ENCODE results near the gene ADCY2.

The ADCY2 gene

GRCh38 chr5:7445068-7445467 is 49.1 kb downstream of the ADCY2 start:
- no peak for DNase-seq (ENCODE audit: low spot score)

DNA sequence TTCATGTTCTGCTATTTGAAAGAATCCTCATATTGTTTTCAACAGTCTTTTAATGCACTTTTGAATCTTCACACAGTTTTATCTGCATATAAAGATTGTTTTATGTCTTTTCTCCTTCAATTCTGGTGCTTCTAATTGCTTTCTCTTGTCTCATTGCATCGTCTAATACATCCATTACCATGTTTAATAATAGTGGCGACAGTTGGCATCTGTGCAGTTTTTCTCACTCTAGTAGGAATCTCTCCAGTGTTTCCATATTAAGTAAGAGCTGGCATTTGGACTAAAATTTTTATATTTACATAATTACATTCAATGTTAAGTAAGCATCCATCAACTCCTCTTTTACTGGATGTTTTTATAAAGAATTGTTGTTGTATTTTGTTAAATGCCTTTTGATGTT is 49.9 kb downstream of the ADCY2 start:
- no peak for DNase-seq (ENCODE audit: low spot score)

DNA sequence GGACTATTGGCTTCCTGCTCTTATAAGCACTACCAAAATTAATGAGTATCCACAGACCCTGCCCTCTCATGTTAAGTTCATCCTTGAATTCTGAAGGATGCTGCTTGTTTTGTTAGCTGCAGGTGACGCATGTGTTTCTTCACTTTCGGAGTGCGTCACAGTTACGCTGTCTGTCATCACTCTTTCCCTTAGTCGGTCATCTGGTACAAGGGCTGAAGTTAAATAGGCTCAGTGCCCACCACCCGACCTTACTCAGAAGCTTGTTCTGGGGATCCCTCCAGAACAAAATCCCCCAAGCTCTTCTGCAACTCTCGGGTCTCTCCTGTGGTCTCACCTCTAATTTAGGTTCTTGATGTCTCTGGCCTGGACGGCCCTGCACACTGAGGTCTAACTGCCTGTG is 51.0 kb downstream of the ADCY2 start:
- DNase-seq (ENCODE audit: low spot score) = no peak

- DNase-seq (ENCODE audit: low spot score) = no peak
Observed at GRCh38 chr5:7453947-7454346, 58.0 kb downstream of the ADCY2 start.

DNA sequence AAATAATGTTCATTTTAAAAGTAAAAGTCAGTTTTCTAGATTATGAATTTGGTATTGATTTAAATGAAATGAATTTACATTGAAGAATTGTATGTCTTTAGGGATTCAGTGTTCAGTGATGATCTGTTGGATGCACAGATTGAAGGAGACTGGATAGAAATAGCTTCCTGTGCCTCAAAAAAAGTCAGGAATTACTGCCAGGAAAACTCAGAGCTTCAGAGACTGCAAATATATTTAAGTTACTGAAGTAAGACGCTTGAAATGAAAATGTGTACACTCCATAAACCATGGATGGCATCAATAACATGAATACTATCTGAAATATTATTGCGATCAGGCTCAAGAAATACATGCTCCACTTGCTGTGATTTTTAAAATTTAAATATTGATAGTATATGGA is 60.3 kb downstream of the ADCY2 start:
- no peak for DNase-seq (ENCODE audit: low spot score)

- DNase-seq (ENCODE audit: low spot score) = no peak
Observed at GRCh38 chr5:7461371-7461770, 65.4 kb downstream of the ADCY2 start.

- no peak for DNase-seq (ENCODE audit: low spot score)
Observed at GRCh38 chr5:7462758-7463157, 66.8 kb downstream of the ADCY2 start.

DNA sequence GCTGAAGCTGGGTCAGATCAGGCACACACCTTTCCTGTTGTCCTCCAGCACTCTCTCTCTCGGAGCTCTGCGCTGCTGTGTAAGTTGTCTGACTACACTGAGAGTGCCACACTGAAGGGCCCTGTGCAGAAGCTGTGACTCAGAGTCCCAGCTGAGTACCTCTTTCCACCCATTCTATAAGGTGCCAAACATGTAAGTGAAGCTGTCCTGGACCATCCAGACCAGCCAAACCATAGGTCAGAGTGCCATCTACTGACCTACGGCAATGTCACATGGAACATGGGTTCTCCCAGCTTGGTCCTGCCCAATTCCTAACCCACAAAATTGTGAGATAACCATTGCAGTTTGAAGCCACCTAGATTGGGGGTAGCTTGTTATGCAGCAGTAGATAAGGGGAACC is 68.2 kb downstream of the ADCY2 start:
- no peak for DNase-seq (ENCODE audit: low spot score)

DNA sequence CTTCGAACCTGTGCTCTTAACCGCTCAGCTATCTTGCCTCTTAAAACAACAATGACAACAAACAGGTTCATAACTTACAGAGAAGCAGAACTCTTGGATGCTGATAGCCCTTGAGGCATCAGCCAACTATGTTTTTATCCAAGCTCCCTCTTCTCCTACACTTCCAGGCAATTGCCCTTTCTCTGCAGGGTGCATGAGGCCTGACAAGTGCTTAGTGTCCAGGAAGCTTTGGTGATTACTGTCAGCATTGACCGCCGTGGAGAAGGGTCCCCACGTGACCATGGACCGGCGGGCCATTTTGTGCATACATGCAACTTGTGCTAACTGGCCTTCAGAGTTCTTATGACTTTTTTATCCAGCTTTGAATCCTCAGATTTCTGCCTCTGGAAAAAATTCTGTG is 71.2 kb downstream of the ADCY2 start:
- DNase-seq (ENCODE audit: low spot score) = no peak

DNA sequence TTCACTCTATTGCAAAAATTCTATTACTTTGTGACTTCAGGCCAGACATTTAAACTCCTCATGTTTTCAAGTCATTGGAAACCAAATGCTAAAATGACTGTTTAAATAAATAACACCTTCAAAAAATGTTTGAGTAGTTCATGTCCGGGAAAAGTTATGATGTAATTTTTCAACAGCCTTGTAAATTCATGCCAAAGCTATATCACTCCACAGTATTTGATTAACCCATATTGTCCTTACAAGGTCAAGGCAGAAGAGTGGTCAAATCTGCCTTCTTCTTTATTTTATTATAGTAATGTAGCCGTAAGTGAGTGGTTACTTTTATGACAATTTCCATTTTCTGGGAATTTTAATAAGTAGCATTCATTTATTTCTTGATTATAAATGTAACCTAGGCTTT is 72.8 kb downstream of the ADCY2 start:
- no peak for DNase-seq (ENCODE audit: low spot score)

- DNase-seq (ENCODE audit: low spot score) = no peak
Observed at GRCh38 chr5:7471710-7472109, 75.8 kb downstream of the ADCY2 start.

DNA sequence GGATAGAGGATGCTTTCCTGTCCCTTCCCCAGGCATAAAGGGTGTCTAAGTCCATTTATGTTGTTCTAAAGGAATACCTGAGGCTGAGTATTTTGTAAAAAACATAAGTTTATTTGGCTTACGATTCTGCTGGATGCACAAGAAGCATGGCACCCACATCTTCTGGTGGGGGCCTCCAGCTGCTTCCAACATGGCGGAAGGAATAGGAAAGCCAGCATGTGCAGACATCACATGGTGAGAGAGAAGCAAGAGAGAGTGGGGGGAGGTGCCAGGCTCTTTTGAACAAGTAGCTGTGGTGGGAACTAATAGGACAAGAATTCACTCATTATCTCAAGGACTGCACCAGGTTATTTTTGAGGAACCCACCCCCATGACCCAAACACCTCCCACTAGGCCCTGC is 77.2 kb downstream of the ADCY2 start:
- DNase-seq (ENCODE audit: low spot score) = no peak

- DNase-seq (ENCODE audit: low spot score) = no peak
Observed at GRCh38 chr5:7473668-7474215, 77.8 kb downstream of the ADCY2 start.

GRCh38 chr5:7474821-7475403 is 79.0 kb downstream of the ADCY2 start:
- no peak for DNase-seq (ENCODE audit: low spot score)

DNA sequence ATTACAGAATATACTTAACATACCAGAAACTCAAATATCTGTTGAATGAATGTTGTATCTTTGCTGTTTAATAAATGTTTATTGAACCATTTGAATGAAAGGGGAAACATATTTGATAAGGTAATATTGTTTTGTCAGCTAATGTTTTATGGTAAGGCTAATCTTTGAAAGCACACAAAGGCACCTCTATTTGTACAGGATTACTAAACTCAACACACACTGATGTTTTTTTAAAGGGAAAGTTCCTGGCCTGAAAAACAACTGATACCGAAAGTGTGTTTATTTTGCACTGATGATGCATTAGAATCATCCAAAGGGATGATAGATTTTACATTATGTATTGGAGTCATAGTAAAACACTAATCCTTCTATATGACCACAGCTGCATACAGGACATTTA is 82.5 kb downstream of the ADCY2 start:
- no peak for DNase-seq (ENCODE audit: low spot score)

- DNase-seq (ENCODE audit: low spot score) = no peak
Observed at GRCh38 chr5:7488734-7489133, 92.8 kb downstream of the ADCY2 start.

DNA sequence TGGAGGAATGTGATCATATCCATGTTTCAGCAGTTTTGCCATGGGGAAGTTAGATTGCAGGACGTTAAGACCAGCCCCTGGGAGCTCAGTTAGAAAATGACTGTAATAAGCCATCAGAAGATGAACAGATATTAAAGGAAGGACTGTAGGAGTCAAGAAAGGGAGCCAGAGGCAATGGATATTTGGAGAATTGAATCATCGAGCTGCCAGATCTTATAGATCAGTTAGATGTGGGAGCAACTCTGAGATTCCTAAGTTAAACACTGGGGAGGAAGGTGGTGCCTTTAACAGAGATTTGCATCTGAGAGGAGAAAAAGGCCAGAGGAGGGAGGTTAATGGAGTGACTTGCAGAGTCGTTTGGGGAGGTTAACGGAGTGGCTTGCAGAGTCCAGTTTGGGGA is 96.4 kb downstream of the ADCY2 start:
- no peak for DNase-seq (ENCODE audit: low spot score)

DNA sequence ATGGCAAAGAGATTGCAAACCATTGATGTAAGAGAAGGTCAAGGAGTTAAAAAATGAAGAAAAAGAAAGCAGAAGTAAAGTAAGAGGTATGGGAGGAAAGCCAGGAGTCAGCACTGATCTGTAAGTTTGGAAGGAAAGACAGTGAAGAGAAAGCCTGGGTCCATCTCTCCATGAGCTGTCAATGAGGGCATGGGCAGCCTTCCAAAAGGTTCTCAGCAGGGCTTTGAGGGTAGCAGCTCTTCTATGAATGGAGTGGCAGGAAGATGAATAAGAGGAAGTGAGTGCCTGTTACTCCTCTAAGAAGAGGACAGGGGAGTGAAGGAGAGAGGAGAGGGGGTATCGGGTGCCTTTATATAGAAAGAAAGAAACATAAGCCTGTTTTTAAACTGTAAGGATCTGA is 97.1 kb downstream of the ADCY2 start:
- no peak for DNase-seq (ENCODE audit: low spot score)

GRCh38 chr5:7493622-7494021 is 97.7 kb downstream of the ADCY2 start:
- DNase-seq (ENCODE audit: low spot score) = no peak

GRCh38 chr5:7494481-7495130 is 98.7 kb downstream of the ADCY2 start:
- no peak for DNase-seq (ENCODE audit: low spot score)

DNA sequence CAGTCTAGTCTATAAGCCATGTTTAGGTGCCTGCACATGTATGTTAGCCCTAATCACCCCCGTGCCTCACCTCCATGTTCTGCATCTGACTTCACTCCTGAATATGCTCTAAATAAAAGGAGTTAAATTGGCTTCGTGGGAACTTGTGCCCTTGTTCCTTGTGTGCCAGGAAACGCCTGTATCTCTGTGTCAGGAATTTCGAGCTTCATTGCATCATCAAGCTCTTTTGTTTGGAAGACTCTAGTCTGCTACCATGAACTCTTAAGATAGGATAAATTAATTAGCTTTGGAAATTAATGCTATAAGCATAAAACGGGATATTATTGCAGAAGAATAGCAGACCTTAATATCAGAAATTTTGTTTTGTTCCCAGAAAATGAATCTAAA is 99.2 kb downstream of the ADCY2 start:
- DNase-seq (ENCODE audit: low spot score) = no peak

DNA sequence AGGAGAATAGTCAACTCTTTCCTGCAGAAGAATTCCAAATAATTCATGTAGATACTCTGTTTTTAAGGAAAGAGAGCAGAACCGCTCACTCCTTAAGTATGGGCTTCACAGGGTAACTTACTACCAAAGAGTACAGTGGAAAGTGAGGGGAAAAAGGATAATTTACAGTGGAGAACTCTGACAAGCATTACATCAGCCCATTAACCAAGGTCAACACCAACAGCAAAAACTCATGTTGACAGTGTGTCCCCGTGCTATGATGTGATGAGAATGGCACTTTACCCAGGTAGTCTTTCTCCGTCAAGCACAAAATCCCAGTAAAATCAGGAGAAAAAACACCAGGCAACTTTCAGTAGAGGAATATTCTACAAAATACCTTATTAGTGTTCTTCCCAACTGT is 104.3 kb downstream of the ADCY2 start:
- DNase-seq (ENCODE audit: low spot score) = no peak

DNA sequence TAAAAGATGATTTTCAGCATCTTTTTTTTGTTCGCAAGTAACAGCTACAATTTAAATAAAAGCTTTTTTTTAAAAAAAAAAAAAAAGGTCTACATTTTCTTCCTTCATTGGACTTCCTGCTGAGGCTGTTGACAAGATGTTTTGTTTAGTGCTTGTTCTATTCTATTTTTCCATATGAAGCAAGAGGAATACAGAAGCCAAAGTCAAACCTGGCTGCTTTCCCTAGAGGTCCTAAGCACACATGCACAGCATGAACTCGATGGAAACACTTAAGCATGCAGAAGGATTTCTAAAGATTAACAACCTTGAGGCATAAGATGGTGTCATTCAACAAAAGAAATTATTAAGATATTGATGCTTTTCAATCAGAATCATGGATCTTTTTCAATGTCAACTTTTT is 105.1 kb downstream of the ADCY2 start:
- no peak for DNase-seq (ENCODE audit: low spot score)

GRCh38 chr5:7503564-7503963 is 107.6 kb downstream of the ADCY2 start:
- DNase-seq (ENCODE audit: low spot score) = no peak
